ENCODE results near the gene CYP24A1.

- TF ChIP-seq, protein P1, sequence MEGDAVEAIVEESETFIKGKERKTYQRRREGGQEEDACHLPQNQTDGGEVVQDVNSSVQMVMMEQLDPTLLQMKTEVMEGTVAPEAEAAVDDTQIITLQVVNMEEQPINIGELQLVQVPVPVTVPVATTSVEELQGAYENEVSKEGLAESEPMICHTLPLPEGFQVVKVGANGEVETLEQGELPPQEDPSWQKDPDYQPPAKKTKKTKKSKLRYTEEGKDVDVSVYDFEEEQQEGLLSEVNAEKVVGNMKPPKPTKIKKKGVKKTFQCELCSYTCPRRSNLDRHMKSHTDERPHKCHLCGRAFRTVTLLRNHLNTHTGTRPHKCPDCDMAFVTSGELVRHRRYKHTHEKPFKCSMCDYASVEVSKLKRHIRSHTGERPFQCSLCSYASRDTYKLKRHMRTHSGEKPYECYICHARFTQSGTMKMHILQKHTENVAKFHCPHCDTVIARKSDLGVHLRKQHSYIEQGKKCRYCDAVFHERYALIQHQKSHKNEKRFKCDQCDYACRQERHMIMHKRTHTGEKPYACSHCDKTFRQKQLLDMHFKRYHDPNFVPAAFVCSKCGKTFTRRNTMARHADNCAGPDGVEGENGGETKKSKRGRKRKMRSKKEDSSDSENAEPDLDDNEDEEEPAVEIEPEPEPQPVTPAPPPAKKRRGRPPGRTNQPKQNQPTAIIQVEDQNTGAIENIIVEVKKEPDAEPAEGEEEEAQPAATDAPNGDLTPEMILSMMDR (IDR thresholded peaks at IDR 0.05) = no peak
- TF ChIP-seq POLR2A (IDR thresholded peaks at IDR 0.05) = no peak
Measured at GRCh38 chr20:54165014-54165413, 8.8 kb downstream of the CYP24A1 start.

Measured in heart left ventricle (tissue), 13 donors.